ENCODE results near the gene RHBDF1.

The RHBDF1 gene

GRCh38 chr16:74051-74746, 1.8 kb upstream of the RHBDF1 start:
- DNase-seq: no peak

- no peak for DNase-seq
Measured at GRCh38 chr16:71540-72401, 660 bp downstream of the RHBDF1 start.

GRCh38 chr16:71210-71539, 1.3 kb downstream of the RHBDF1 start:
- DNase-seq: no peak

GRCh38 chr16:69181-69580, 3.2 kb downstream of the RHBDF1 start:
- no peak for DNase-seq

- DNase-seq: no peak
Measured at GRCh38 chr16:67884-68789, 4.3 kb downstream of the RHBDF1 start.

GRCh38 chr16:67183-67791, 5.1 kb downstream of the RHBDF1 start:
- no peak for DNase-seq

- no peak for DNase-seq
Measured at GRCh38 chr16:66309-67182, 5.9 kb downstream of the RHBDF1 start.

GRCh38 chr16:65745-66144, 6.7 kb downstream of the RHBDF1 start:
- peak; percentile 88 for DNase-seq

- no peak for DNase-seq
Measured at GRCh38 chr16:64914-65255, 7.5 kb downstream of the RHBDF1 start.

GRCh38 chr16:63998-64913, 8.2 kb downstream of the RHBDF1 start:
- no peak for DNase-seq

GRCh38 chr16:63466-63865, 9.0 kb downstream of the RHBDF1 start:
- no peak for DNase-seq

GRCh38 chr16:62968-63391, 9.5 kb downstream of the RHBDF1 start:
- no peak for DNase-seq

- DNase-seq: no peak
Measured at GRCh38 chr16:62283-62967, 10.0 kb downstream of the RHBDF1 start.

GRCh38 chr16:61879-62281, 10.6 kb downstream of the RHBDF1 start:
- DNase-seq: no peak

- DNase-seq: no peak
Measured at GRCh38 chr16:60929-61878, 11.2 kb downstream of the RHBDF1 start.

GRCh38 chr16:60166-60565, 12.3 kb downstream of the RHBDF1 start:
- DNase-seq: no peak

GRCh38 chr16:59440-60059, 12.9 kb downstream of the RHBDF1 start:
- no peak for DNase-seq

Measured in activated CD4-positive, alpha-beta T cell treated with anti-CD3 and anti-CD28 coated beads, Interleukin-10, Interleukin-2, amounts not matched to agents 100 ng/mL and 50 ng/mL, durations not matched to agents 16 hours and 8 hours (primary cell).